ENCODE measurements around the gene RASAL3. TPM values are rescaled to one million over a fixed set of nuclear protein-coding genes. Genes with fewer than 3 reads are reported as not detected.

RASAL3 gene
- total RNA-seq, 4 donors from 2014 or later, result 0.33 to 7.0 (median 2.0) TPM

DNA sequence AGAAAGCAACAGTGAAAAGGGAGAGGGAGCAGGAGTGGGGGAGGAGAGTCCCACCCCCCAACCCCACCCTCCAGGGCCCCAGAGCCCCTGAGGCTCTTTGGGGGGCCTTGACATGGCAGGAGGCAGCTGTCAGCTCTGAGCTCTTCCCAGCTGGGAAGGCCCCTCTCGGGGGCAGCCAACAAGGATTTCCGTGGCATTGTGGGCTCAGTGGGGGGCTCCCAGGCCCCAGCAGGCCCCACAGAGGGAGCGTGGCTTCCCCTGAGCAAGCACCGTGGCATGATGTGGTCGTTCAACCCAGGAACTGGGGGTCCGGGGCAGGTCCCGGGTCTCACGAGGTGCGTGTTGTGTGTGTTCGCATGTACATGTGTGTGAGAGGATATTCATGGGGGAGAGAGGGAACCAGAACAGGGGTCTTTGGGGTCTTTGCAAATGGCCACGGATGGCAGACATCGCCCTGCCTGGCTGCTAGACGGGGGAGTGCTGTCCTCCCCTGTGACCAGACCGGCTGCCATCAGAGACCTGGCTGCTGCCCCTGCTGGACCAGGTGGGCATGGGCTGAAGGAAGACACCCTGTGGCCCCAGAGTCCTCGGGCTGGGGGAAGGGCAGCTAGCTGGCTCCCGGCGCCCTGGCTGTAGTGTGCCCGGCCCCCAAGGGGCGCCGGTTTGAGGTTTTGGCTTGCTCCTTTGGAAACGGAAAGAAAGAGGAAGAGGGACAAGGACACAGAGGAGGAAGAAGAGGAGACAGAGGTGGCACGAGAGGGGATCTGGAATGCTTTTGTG, 41.9 kb downstream of the RASAL3 start:
- no peak for TF ChIP-seq CTCF (IDR thresholded peaks at IDR 0.05; ENCODE audit: low read depth)

DNA sequence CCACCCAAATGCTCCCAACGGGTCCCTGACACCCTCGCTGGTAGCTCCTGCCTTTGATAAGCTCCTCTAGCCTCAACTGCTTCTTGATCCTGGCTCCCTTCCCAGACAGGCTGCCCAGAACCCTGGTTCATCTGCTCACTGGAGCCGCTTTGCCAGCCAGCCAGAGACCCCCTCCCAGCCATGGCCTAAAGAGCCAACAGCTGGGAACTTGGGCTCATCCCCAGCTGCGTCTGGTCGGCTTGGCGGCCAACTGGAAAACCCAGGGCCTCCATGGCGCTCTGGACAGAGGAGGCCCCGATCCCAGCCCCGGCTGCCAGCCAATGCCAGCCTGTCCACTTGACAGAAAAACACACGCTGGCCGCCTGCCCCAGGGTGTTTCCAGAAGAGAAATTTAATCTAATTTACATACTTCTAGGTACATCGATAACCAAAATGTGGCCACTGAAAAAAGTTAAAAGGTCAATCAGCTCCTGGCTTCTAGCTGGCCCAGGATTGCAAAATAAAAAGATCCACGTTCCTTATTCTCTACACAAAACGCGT, 42.6 kb downstream of the RASAL3 start:
- TF ChIP-seq CTCF (IDR thresholded peaks at IDR 0.05; ENCODE audit: low read depth), result no peak

GRCh38 chr19:15421136-15421695, 43.1 kb downstream of the RASAL3 start:
- no peak for TF ChIP-seq CTCF (IDR thresholded peaks at IDR 0.05; ENCODE audit: low read depth)

- no peak for TF ChIP-seq CTCF (IDR thresholded peaks at IDR 0.05; ENCODE audit: low read depth)
Measured at GRCh38 chr19:15419413-15420025, 44.8 kb downstream of the RASAL3 start.

GRCh38 chr19:15418579-15419412, 45.5 kb downstream of the RASAL3 start, which contains the start of gene AKAP8L:
Gene AKAP8L (minus strand): TSS chr19:15418988. CDS start chr19:15418923, 65 bp downstream.
- TF ChIP-seq CTCF (IDR thresholded peaks at IDR 0.05; ENCODE audit: low read depth), result no peak

DNA sequence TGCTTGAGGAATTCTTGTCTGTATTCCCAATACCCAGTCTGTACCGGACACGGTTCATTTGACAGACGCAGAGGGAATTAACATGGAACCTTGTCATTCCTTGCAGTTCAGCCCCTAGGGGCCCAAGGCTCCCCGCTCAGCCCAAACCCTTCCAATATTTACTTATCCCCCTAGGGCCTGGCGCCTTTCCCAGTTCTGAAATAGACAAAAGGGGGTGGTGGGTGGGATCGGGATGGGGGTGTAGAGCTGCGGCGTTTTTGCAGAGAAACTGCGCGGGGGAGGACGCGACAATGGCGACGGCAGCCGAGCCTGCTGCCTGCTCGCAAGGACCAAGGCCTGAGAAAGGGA, 46.1 kb downstream of the RASAL3 start:
- TF ChIP-seq CTCF (IDR thresholded peaks at IDR 0.05; ENCODE audit: low read depth), result no peak

Measured in subcutaneous adipose tissue (tissue), 4 donors.